Epithelial cell of esophagus (primary cell): Measurements from ENCODE around the gene TPCN1.

Source experiments
- DNase-seq: peaks from one replicate; pipeline ENCODE4 v3.0.0; 2010; ENCODE audit warnings: low read depth
- H3K4me3 ChIP-seq: 2 replicates; pipeline ENCODE4 v1.5.1; 2011; ENCODE audit warnings: mild to moderate bottlenecking, low read length, control low read depth
- TF ChIP-seq, protein P1 (sequence below): IDR thresholded peaks from 2 replicates; pipeline ENCODE4 v1.5.1; 2011; ENCODE audit warnings: low read depth, mild to moderate bottlenecking, low read length, control low read depth, inconsistent platforms; ENCODE audit not compliant: insufficient read depth; ENCODE audit errors: missing control alignments

TPCN1 gene

DNA sequence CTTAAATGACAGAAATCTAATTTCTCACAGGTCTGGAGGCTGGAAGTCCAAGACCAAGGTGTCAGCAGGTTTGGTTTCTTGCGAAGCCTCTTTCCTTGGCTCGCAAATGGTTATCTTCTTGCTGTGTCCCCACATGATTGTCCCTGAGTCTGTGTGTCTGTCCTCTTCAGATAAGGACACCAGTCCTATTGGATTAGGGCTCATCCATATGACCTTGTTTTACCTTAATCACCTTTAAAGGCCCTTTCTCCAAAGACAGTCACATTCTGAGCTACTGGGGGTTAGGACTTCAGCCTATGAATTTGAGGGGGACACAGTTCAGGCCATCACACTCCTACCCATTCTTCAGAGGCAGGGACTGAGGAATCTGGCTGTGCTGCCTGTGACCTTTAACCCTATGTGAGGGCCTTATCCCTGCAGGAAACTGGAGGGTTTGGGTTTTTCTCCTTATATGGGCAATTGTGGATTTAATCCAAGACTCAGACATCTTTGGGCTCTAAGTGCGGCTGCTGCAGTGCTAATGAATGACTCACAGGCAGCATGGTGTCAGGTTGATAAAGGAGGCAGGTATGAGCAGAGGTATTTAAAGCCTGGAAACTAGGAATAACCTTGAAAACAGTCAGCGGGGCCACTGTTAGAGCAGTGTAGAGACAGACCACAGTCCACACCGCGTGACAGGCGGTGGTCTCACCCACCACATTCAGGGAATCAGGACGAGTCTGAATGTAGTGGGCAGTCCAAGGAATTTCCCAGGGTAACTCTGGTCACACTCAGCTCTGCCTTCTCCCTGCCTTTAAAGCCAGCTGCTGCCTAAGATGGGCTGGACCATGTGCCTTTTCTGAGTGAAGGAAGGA is 10.2 kb downstream of the TPCN1 start:
- TF ChIP-seq, protein P1, sequence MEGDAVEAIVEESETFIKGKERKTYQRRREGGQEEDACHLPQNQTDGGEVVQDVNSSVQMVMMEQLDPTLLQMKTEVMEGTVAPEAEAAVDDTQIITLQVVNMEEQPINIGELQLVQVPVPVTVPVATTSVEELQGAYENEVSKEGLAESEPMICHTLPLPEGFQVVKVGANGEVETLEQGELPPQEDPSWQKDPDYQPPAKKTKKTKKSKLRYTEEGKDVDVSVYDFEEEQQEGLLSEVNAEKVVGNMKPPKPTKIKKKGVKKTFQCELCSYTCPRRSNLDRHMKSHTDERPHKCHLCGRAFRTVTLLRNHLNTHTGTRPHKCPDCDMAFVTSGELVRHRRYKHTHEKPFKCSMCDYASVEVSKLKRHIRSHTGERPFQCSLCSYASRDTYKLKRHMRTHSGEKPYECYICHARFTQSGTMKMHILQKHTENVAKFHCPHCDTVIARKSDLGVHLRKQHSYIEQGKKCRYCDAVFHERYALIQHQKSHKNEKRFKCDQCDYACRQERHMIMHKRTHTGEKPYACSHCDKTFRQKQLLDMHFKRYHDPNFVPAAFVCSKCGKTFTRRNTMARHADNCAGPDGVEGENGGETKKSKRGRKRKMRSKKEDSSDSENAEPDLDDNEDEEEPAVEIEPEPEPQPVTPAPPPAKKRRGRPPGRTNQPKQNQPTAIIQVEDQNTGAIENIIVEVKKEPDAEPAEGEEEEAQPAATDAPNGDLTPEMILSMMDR: no peak
- no peak overlapping the region for H3K4me3 ChIP-seq
- DNase-seq: peak; percentile 79

GRCh38 chr12:113232089-113232839 is 11.0 kb downstream of the TPCN1 start:
- TF ChIP-seq, protein P1: no peak
- no peak for DNase-seq
- no peak overlapping the region for H3K4me3 ChIP-seq

DNA sequence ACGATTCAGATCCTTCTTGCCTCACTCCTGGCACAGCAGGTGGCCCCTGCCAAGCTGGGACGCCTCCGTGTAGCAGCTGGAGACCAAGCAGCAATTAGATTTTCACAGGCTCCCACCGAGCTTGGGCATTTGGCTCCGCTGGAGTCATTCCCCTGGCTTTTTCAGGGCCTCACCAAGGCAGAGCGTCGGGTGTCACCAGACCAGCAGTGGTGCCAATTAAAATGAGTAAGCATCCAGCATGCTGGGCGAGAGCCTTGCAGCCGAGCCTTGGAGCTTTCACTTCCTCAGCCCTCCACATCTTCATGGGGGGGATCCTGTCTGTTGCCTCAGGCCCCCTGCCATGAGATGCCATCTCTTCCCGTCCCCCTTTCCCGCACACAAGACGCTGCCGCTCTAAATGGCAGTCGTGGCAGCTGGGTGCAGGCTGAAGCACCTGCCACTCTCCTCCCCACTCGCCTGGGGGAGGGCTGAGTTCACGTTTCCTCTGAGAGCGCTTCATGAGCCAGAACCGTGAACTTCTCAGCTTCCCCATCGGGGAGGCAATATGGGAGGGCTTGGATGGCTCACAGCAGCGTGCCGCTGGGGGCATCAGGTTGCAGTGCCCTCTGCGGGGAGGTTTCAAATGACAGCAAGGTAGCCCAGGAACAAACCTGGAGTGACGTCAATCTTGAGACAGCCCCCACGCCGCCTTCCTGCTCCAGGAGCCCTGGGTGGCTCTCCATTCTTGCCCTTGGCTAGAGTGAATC is 11.7 kb downstream of the TPCN1 start:
- DNase-seq: no peak
- H3K4me3 ChIP-seq: no peak overlapping the region
- TF ChIP-seq, protein P1: no peak

GRCh38 chr12:113233967-113234366 is 12.7 kb downstream of the TPCN1 start:
- TF ChIP-seq, protein P1: no peak
- H3K4me3 ChIP-seq: no peak overlapping the region

GRCh38 chr12:113234483-113234882 is 13.2 kb downstream of the TPCN1 start:
- TF ChIP-seq, protein P1: no peak
- no peak for DNase-seq
- H3K4me3 ChIP-seq: no peak overlapping the region

More at GRCh38 chr12:113233967-113234366, 12.7 kb downstream of the TPCN1 start:
- no peak for DNase-seq

- DNase-seq: no peak
- TF ChIP-seq, protein P1: no peak
- H3K4me3 ChIP-seq: no peak overlapping the region
Measured at GRCh38 chr12:113235976-113236375, 14.7 kb downstream of the TPCN1 start.
